Fibroblast of pulmonary artery (primary cell): ENCODE data around the gene SDF4.

Source experiments
- DNase-seq: peaks from one replicate; pipeline ENCODE4 v3.0.0-alpha.2; 2010; ENCODE audit warnings: low read depth
- H3K4me3 ChIP-seq: replicated peaks from 2 replicates; pipeline ENCODE4 v1.5.1; 2011; ENCODE audit warnings: low read depth, mild to moderate bottlenecking, control low read depth, low read length, moderate library complexity
- CTCF ChIP-seq: IDR thresholded peaks from 2 replicates; pipeline ENCODE4 v1.5.1; 2011; ENCODE audit warnings: mild to moderate bottlenecking, control low read depth, low read length, inconsistent platforms; ENCODE audit errors: missing control alignments

The SDF4 gene

GRCh38 chr1:1274299-1274930 is 42.6 kb upstream of the SDF4 start:
- H3K4me3 ChIP-seq = peak overlapping the region; percentile 68

GRCh38 chr1:1273512-1274298 is 41.9 kb upstream of the SDF4 start, which contains the start of gene UBE2J2:
Gene UBE2J2 (minus strand): TSS chr1:1273854. CDS start chr1:1267992, 5,862 bp downstream.
- TF ChIP-seq CTCF = no peak
- peak within 1 kb of the TSS; percentile 84 for H3K4me3 ChIP-seq
- DNase-seq = peak; percentile 94

More at GRCh38 chr1:1274299-1274930, 42.6 kb upstream of the SDF4 start:
- no peak for TF ChIP-seq CTCF
- no peak for DNase-seq

GRCh38 chr1:1273209-1273511 is 41.4 kb upstream of the SDF4 start:
- H3K4me3 ChIP-seq = peak overlapping the region; percentile 84
- no peak for DNase-seq
- TF ChIP-seq CTCF = no peak

GRCh38 chr1:1272341-1273208 is 40.8 kb upstream of the SDF4 start:
- no peak for TF ChIP-seq CTCF
- DNase-seq = no peak
- H3K4me3 ChIP-seq = peak overlapping the region; percentile 84

- TF ChIP-seq CTCF = no peak
- peak overlapping the region; percentile 15 for H3K4me3 ChIP-seq
- DNase-seq = peak; percentile 67
Observed at GRCh38 chr1:1270813-1271212, 39.0 kb upstream of the SDF4 start.

GRCh38 chr1:1268284-1268682 is 36.5 kb upstream of the SDF4 start:
- H3K4me3 ChIP-seq = no peak overlapping the region
- TF ChIP-seq CTCF = no peak

More at GRCh38 chr1:1268284-1268682, 36.5 kb upstream of the SDF4 start:
- DNase-seq = no peak
